ENCODE data around the gene HNRNPH1.

The HNRNPH1 gene

DNA sequence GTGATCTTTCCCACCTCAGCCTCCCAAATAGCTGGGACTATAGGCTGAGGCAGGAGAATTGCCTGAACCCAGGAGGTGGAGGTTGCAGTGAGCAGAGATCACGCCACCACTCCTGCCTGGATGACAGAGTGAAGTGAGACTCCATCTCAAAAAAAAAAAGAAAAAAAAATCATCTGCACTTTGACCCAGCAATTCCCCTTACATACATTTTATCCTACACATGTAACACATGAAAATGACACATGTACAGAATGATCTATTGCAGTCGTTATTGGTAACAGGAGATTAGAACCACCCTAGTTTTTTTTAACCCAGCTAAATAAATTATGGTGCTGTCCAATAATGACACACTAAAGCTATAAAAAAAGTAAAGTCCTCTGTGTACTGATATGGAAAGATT is 58.9 kb downstream of the HNRNPH1 start:
- TF ChIP-seq, protein P1, sequence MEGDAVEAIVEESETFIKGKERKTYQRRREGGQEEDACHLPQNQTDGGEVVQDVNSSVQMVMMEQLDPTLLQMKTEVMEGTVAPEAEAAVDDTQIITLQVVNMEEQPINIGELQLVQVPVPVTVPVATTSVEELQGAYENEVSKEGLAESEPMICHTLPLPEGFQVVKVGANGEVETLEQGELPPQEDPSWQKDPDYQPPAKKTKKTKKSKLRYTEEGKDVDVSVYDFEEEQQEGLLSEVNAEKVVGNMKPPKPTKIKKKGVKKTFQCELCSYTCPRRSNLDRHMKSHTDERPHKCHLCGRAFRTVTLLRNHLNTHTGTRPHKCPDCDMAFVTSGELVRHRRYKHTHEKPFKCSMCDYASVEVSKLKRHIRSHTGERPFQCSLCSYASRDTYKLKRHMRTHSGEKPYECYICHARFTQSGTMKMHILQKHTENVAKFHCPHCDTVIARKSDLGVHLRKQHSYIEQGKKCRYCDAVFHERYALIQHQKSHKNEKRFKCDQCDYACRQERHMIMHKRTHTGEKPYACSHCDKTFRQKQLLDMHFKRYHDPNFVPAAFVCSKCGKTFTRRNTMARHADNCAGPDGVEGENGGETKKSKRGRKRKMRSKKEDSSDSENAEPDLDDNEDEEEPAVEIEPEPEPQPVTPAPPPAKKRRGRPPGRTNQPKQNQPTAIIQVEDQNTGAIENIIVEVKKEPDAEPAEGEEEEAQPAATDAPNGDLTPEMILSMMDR (conservative IDR thresholded peaks at IDR 0.05), result no peak
- no peak overlapping the region for H3K27ac ChIP-seq

All from VCaP (cell line).